Activated naive CD4-positive, alpha-beta T cell treated with anti-CD3 and anti-CD28 coated beads, Interleukin-2, amount 50 U/mL, for 24 hours (primary cell): ENCODE data around the gene FBXL19.

Experiments used
- H3K27ac Mint-ChIP-seq: one replicate; pipeline ENCODE4 v1.8.0; 2021; ENCODE audit warnings: mild to moderate bottlenecking, mixed read lengths
- H3K27me3 Mint-ChIP-seq: one replicate; pipeline ENCODE4 v1.8.0; 2021; ENCODE audit warnings: mixed read lengths
- H3K36me3 Mint-ChIP-seq: one replicate; pipeline ENCODE4 v1.8.0; 2021; ENCODE audit warnings: mixed read lengths
- H3K4me1 Mint-ChIP-seq: one replicate; pipeline ENCODE4 v1.8.0; 2021; ENCODE audit warnings: mixed read lengths
- H3K4me3 Mint-ChIP-seq: one replicate; pipeline ENCODE4 v1.8.0; 2021; ENCODE audit warnings: mild to moderate bottlenecking, mixed read lengths
- H3K9me3 Mint-ChIP-seq: one replicate; pipeline ENCODE4 v1.8.0; 2021; ENCODE audit warnings: mixed read lengths

The FBXL19 gene

DNA sequence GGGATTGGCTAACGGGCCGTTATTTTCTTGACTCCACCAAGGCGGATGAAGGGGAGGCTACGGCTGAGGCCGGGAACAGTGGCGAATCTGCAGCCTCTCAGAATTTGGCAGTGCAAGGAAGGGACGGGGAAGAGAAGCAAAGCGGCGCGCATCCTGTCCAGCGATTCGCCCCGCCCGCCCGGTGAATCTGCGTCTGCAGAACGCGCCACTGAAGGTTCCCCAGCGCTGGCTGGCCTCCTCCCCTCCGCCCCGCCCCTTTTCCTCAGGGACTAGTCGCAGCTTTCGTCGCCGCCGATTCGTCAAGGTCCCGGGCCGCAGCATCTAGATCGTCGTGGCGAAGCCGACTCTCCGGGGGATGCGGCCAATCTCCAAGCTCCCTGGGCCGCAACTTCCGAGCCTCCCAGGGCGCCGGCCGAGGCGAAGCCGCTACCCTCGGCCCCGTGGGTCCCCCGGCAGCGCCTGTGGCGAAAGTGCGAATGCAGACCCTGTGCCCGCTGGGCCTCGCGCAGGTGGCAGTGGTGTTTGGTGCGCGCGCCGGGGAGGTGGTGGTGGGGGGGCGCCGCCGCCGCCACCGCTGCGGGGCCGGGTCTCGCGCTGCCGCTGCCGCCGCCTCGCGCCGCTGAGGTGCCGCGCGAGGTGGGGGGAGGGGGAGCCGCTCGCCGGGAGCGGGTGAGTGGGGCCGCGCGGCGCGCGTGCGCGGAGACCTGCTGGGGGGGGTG lies 34.2 kb downstream of the FBXL19 start, which contains the start of gene SETD1A:
SETD1A (plus strand) TSS at position 299 of the 719 bp plus-strand sequence. CDS start 978 bp downstream, outside the sequence.
- Mint-ChIP-seq H3K4me1 (peaks cover 36% of the 10 kb centered on the region), H3K9me3 (no peaks in the 10 kb centered on the region), H3K27me3 (no peaks in the 10 kb centered on the region), H3K27ac (peak within 1 kb of the TSS; percentile 97), H3K36me3 (peaks cover 12% of the 10 kb centered on the region), H3K4me3 (peak within 1 kb of the TSS; percentile 97)

DNA sequence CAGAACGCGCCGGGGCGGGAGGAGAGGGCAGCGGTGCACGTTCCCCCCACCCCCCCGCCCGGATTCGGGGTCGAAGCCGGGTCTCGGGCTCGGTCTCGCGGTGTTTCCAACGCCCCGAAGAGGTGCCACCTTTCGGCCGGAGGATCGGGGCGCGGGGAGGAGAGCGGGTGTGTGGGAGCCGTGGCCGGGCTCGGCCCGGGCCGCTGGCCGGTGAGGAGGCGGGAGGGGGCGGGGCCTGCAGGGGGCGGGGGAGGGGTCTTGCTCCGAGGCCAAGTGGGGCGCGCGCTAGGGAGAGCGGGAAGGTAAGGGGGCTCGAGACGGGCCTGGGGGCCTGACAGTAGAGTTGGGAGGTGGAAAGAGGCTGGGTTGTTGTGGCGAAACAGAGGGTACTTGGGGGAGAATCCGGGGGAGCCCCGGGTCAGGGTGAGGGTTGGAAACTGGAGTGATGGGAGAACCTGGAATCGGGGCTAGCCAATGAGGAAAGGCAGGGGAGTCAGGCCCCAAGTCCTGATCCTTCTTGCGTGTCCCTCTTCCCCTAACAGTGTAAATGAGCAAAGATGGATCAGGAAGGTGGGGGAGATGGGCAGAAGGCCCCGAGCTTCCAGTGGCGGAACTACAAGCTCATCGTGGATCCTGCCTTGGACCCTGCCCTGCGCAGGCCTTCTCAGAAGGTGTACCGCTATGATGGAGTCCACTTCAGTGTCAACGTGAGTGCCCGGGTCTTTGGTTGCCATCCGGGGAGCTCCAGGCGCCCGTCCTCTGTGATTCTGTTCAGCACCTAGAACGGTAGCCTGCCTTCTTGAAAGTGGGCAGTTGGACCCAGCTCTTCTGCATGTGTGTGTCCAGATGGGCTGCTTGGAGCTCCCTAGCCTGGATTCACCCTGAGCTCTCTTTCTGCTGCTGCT lies 35.1 kb downstream of the FBXL19 start:
- no peaks in the 10 kb centered on the region for H3K9me3 Mint-ChIP-seq
- H3K4me3 Mint-ChIP-seq, result peak overlapping the region; percentile 97
- H3K27ac Mint-ChIP-seq, result peak overlapping the region; percentile 95
- peaks cover 36% of the 10 kb centered on the region for H3K4me1 Mint-ChIP-seq
- peaks cover 16% of the 10 kb centered on the region for H3K36me3 Mint-ChIP-seq
- no peaks in the 10 kb centered on the region for H3K27me3 Mint-ChIP-seq

DNA sequence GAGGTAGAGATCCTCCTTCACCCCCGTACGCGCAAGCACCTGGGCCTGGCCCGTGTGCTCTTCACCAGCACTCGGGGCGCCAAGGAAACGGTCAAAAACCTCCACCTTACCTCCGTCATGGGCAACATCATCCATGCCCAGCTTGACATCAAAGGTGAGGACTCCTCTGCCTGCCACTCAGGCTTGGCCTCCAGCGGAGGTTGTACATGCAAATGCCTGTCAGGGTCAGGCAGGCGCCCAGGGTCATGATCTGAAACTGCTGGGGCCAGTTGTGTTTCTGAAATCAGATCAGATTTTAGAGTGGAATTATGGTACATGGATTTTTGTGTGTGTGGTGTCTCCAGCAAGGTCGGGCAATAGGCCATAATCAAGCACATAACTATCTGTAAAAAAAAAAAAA lies 38.0 kb downstream of the FBXL19 start:
- Mint-ChIP-seq H3K27ac (no peak overlapping the region), H3K4me1 (peaks cover 31% of the 10 kb centered on the region), H3K36me3 (peaks cover 19% of the 10 kb centered on the region), H3K4me3 (no peak overlapping the region), H3K9me3 (no peaks in the 10 kb centered on the region), H3K27me3 (no peaks in the 10 kb centered on the region)

DNA sequence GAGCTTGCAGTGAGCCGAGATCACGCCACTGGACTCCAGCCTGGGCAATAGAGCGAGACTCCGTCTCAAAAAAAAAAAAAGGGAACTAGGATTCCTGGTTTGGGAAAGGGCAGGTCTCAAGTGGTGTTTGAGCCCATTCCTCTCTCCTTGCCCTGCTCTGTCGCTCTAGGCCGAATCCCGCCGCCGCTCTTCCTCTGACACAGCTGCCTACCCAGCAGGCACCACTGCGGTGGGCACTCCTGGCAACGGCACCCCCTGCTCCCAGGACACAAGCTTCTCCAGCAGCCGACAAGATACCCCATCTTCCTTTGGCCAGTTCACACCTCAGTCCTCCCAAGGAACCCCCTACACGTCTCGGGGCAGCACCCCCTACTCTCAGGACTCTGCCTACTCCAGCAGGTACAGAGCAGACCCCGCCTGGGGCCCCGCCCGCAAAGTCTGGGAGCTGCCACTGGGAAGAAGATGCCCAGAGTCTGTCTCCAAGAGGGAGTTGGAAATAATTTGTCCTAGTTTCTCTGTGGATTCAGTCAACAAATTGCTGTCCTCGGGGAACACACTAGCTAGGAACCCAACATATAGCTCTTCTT lies 40.6 kb downstream of the FBXL19 start:
- Mint-ChIP-seq H3K27ac (no peak overlapping the region), H3K27me3 (no peaks in the 10 kb centered on the region), H3K4me3 (no peak overlapping the region), H3K9me3 (no peaks in the 10 kb centered on the region), H3K36me3 (peaks cover 26% of the 10 kb centered on the region), H3K4me1 (peaks cover 23% of the 10 kb centered on the region)

DNA sequence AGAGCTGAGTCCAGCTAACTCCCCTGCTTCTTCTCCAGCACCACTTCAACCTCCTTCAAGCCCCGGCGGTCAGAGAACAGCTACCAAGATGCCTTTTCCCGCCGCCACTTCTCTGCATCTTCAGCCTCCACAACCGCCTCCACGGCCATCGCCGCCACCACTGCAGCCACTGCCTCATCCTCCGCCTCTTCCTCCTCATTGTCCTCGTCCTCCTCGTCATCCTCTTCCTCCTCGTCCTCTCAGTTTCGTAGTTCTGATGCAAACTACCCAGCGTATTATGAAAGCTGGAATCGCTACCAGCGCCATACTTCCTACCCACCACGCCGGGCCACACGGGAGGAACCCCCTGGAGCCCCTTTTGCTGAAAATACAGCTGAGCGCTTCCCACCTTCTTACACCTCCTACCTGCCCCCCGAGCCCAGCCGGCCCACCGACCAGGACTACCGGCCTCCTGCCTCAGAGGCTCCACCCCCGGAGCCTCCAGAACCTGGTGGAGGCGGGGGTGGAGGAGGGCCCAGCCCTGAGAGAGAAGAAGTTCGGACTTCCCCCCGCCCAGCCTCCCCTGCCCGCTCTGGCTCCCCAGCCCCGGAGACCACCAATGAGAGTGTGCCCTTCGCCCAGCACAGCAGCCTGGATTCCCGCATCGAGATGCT lies 41.3 kb downstream of the FBXL19 start:
- H3K36me3 Mint-ChIP-seq, result peaks cover 23% of the 10 kb centered on the region
- no peak overlapping the region for H3K4me3 Mint-ChIP-seq
- H3K27me3 Mint-ChIP-seq, result no peaks in the 10 kb centered on the region
- peaks cover 16% of the 10 kb centered on the region for H3K4me1 Mint-ChIP-seq
- H3K27ac Mint-ChIP-seq, result peak overlapping the region; percentile 77
- H3K9me3 Mint-ChIP-seq, result no peaks in the 10 kb centered on the region

DNA sequence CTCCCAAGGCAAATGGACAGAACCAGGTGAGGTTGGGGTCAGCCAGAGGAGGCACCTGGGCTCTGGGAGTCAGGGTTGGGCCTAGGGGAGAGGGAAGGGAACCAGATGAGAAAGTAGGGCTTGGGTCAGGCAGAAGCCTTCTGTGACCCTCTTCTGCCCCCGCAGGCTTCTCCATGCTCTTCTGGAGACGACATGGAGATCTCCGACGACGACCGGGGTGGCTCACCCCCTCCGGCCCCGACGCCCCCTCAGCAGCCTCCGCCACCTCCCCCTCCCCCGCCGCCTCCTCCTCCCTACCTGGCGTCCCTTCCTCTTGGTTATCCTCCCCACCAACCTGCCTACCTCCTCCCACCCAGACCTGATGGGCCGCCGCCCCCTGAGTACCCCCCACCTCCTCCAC lies 42.1 kb downstream of the FBXL19 start:
- peaks cover 17% of the 10 kb centered on the region for H3K36me3 Mint-ChIP-seq
- no peak overlapping the region for H3K27ac Mint-ChIP-seq
- no peaks in the 10 kb centered on the region for H3K27me3 Mint-ChIP-seq

DNA sequence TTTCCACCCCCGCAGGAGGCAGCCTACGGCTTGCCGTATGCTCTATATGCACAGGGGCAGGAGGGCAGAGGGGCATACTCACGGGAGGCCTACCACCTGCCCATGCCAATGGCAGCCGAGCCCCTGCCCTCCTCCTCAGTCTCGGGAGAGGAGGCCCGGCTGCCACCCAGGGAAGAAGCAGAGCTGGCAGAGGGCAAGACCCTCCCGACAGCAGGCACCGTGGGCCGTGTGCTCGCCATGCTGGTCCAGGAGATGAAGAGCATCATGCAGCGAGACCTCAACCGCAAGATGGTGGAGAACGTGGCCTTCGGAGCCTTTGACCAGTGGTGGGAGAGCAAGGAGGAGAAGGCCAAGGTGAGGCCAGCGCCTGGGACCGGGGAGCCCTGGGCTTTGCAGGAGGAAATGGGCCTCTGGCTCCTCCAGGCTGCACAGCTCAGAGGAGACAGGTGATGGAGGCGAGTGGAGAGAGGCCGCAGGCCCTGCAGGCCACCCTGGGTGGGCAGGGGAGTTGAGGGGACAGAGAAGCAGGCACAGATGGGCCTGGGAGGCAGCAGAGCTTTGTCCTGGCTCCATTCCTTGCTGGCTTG lies 42.8 kb downstream of the FBXL19 start:
- peaks cover 22% of the 10 kb centered on the region for H3K36me3 Mint-ChIP-seq

More for the DNA sequence above, 42.1 kb downstream of the FBXL19 start:
- Mint-ChIP-seq H3K9me3 (no peaks in the 10 kb centered on the region), H3K4me1 (peaks cover 8% of the 10 kb centered on the region), H3K4me3 (no peak overlapping the region)

DNA sequence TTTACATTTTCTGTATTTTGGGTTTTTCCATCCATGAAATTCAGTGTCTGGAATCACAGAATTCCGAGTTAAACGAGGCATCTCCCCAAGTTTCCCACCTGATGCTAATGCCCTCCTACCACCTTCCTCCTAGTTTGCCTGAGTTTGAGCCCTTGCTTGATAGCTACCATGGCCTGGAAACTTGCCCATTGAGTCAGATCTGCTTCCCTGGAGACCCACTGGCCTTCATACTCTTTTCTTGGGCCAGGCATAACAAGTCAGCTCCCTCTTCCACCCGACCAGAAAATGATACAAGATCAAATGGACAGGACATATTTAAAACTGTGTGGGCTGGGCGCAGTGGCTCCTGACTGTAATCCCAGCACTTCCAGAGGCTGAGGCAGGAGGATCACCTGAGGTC lies 44.4 kb downstream of the FBXL19 start:
- Mint-ChIP-seq H3K9me3 (no peaks in the 10 kb centered on the region), H3K4me1 (peaks cover 4% of the 10 kb centered on the region), H3K36me3 (peaks cover 21% of the 10 kb centered on the region), H3K27ac (peak overlapping the region; percentile 59), H3K27me3 (no peaks in the 10 kb centered on the region), H3K4me3 (no peak overlapping the region)

More for the DNA sequence above, 42.8 kb downstream of the FBXL19 start:
- peak overlapping the region; percentile 41 for H3K27ac Mint-ChIP-seq
- H3K9me3 Mint-ChIP-seq, result no peaks in the 10 kb centered on the region
- no peak overlapping the region for H3K4me3 Mint-ChIP-seq
- H3K4me1 Mint-ChIP-seq, result peaks cover 7% of the 10 kb centered on the region
- H3K27me3 Mint-ChIP-seq, result no peaks in the 10 kb centered on the region

DNA sequence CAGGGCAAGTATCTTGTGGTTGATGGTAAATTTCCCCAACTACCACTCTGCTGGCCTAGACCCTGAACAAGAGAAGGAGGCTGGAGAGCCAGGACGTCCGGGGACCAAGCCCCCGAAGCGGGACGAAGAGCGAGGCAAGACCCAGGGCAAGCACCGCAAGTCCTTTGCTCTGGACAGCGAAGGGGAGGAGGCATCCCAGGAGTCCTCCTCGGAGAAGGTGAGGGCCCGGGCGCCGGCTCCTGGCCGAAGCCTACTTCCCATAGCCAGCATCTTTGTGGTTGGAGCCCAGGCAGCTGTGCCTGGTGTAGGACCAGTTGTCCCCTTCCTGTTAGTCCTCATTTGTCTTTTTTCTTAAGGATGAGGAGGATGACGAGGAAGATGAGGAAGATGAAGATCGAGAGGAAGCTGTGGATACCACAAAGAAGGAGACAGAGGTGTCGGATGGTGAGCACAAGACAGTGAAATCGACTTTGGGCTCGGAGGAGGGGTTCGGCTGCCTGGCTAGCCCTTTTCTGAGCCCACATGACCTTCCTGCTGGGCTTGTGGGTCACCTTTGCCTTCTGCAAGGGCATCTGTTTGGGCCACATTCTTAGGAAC lies 46.0 kb downstream of the FBXL19 start:
- H3K4me1 Mint-ChIP-seq, result peaks cover 6% of the 10 kb centered on the region
- H3K9me3 Mint-ChIP-seq, result no peaks in the 10 kb centered on the region
- no peaks in the 10 kb centered on the region for H3K27me3 Mint-ChIP-seq
- H3K4me3 Mint-ChIP-seq, result no peak overlapping the region
- no peak overlapping the region for H3K27ac Mint-ChIP-seq
- peaks cover 24% of the 10 kb centered on the region for H3K36me3 Mint-ChIP-seq

DNA sequence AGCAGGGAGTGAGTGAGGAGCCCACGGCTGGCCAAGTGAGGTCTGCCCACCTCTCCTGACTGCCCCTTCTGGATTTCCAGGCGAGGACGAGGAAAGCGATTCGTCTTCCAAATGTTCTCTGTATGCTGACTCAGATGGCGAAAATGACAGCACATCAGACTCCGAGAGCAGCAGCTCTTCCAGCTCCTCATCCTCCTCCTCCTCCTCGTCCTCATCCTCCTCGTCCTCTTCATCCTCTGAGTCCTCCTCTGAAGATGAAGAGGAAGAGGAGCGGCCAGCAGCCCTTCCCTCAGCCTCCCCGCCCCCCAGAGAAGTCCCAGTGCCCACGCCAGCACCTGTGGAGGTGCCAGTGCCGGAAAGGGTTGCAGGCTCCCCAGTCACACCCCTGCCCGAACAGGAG lies 47.9 kb downstream of the FBXL19 start:
- H3K36me3 Mint-ChIP-seq, result peaks cover 27% of the 10 kb centered on the region
- no peaks in the 10 kb centered on the region for H3K27me3 Mint-ChIP-seq
- H3K4me3 Mint-ChIP-seq, result no peak overlapping the region
- peaks cover 4% of the 10 kb centered on the region for H3K4me1 Mint-ChIP-seq
- H3K27ac Mint-ChIP-seq, result no peak overlapping the region
- H3K9me3 Mint-ChIP-seq, result no peaks in the 10 kb centered on the region

DNA sequence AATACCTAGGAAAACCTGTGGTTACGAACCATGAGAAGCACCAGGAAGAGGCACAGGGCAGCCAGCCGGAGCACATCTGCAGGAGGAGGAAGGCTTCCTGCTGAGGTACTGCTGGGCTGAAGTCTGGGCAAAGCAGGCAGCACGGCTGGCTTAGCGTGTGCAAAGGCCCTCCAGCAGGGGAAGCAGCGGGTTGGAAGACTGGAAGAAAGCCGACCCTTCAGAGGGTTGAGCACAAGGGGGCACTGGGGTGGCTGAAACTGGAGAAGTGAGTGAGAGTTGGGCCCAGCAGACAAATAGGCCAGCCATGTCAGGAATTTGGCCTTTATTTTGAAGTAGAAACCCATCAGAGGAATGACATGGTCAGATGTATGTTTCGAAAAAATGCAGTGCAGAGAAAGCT lies 49.5 kb downstream of the FBXL19 start:
- peaks cover 26% of the 10 kb centered on the region for H3K36me3 Mint-ChIP-seq
- no peak overlapping the region for H3K4me3 Mint-ChIP-seq
- peaks cover 7% of the 10 kb centered on the region for H3K4me1 Mint-ChIP-seq
- H3K9me3 Mint-ChIP-seq, result no peaks in the 10 kb centered on the region
- H3K27ac Mint-ChIP-seq, result no peak overlapping the region
- no peaks in the 10 kb centered on the region for H3K27me3 Mint-ChIP-seq

DNA sequence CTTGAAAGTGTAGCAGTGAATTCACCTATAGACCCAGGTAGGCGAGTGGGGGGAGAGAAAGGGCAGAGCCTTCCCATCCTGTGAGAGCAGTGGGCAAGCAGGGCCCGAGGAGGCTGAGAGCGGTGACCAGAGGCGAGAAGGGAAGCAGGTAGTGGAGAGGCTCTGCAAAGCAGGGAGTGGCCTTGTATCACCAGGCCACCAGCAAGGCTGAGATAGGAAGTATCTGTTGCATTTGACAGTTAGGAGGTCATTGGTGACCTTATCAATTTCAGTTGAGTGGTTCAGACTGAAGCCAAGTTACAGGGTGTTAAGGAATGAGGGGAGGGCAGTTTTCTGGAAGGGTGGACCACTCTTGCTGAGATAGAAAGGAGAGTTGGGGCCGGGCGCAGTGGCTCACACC lies 51.0 kb downstream of the FBXL19 start:
- H3K27me3 Mint-ChIP-seq, result no peaks in the 10 kb centered on the region
- peaks cover 7% of the 10 kb centered on the region for H3K4me1 Mint-ChIP-seq
- no peak overlapping the region for H3K4me3 Mint-ChIP-seq
- H3K9me3 Mint-ChIP-seq, result no peaks in the 10 kb centered on the region
- no peak overlapping the region for H3K27ac Mint-ChIP-seq
- H3K36me3 Mint-ChIP-seq, result peaks cover 26% of the 10 kb centered on the region

DNA sequence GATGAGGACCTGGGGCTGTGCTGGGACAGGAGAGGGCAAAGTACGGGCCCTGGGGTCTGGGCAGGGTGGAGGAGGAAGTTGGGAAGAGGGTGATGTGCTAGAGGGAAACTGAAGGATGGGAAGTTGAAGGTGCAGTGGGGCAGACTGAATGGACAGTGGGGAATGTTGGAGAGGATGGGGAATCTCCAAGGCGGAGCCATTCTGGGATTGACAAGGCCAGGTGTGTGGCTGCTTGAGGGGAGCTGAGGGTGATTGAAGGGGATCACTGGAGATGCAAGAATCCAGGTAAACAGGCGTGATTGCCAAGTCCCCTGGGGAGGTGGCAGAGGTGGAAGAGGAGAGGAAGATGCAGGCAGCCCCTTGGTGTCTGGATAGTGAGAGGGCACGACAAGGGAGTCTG lies 53.1 kb downstream of the FBXL19 start:
- peaks cover 20% of the 10 kb centered on the region for H3K36me3 Mint-ChIP-seq
- H3K27me3 Mint-ChIP-seq, result no peaks in the 10 kb centered on the region
- H3K4me3 Mint-ChIP-seq, result no peak overlapping the region
- H3K9me3 Mint-ChIP-seq, result no peaks in the 10 kb centered on the region
- H3K27ac Mint-ChIP-seq, result no peak overlapping the region
- H3K4me1 Mint-ChIP-seq, result peaks cover 7% of the 10 kb centered on the region

DNA sequence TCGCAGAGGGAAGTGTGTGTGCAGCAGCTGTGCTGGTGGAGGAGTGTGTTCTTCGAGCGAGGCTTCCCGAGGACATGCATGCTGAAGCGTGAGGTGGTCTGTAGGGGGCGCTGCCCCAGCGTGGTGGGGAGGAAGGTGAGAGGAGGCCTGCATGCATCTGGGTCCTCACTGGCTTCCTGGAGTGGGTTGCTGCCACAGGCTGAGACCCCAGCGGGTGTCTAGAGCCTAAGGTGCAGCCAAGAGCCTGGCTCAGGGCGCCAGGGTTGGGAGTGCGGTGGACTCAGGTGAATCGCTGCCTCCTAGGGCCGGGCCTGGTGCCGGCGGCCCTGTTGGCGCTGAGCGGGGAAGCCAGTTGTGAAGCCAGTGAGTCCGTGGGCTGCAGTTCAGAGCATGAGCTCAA lies 54.1 kb downstream of the FBXL19 start:
- Mint-ChIP-seq H3K27ac (no peak overlapping the region), H3K4me1 (peaks cover 7% of the 10 kb centered on the region), H3K36me3 (peaks cover 18% of the 10 kb centered on the region), H3K9me3 (no peaks in the 10 kb centered on the region), H3K27me3 (no peaks in the 10 kb centered on the region), H3K4me3 (no peak overlapping the region)
